ENCODE data around the gene SMAD6.

The SMAD6 gene

DNA sequence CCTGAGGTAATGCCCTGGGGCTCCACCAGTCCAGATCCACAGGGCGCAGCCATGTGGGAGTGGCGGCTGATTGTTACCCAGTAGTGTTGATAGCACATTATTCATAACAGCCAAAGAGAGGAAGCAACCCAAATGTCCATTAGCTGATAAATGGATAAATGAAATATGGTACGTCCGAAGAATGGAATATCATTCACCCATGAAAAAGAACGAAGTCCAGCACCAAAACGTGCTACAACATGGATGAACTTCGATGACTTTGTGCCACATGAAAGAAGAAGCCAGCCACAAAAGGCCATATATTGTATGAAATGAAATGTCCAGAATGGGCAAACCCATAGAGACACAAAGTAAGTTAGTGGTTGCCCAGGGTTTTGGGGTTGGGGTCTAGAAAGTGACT lies 6.4 kb downstream of the SMAD6 start:
- H3K79me2 ChIP-seq: no peaks in the 10 kb centered on the region
- no peak overlapping the region for H3K27ac ChIP-seq
- no peak overlapping the region for H3K4me3 ChIP-seq (ENCODE audit: low read depth, low read length)
- no peak overlapping the region for H2AFZ ChIP-seq
- H3K9ac ChIP-seq: no peak overlapping the region
- H3K36me3 ChIP-seq (ENCODE audit: control insufficient read depth, insufficient read depth, low read length): no peaks in the 10 kb centered on the region
- no peaks in the 10 kb centered on the region for H3K4me1 ChIP-seq
- no peaks in the 10 kb centered on the region for H3K27me3 ChIP-seq (ENCODE audit: control insufficient read depth, insufficient read depth, low read length)
- H3K4me2 ChIP-seq (ENCODE audit: low read length): no peak overlapping the region
- TF ChIP-seq, protein P1, sequence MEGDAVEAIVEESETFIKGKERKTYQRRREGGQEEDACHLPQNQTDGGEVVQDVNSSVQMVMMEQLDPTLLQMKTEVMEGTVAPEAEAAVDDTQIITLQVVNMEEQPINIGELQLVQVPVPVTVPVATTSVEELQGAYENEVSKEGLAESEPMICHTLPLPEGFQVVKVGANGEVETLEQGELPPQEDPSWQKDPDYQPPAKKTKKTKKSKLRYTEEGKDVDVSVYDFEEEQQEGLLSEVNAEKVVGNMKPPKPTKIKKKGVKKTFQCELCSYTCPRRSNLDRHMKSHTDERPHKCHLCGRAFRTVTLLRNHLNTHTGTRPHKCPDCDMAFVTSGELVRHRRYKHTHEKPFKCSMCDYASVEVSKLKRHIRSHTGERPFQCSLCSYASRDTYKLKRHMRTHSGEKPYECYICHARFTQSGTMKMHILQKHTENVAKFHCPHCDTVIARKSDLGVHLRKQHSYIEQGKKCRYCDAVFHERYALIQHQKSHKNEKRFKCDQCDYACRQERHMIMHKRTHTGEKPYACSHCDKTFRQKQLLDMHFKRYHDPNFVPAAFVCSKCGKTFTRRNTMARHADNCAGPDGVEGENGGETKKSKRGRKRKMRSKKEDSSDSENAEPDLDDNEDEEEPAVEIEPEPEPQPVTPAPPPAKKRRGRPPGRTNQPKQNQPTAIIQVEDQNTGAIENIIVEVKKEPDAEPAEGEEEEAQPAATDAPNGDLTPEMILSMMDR (IDR thresholded peaks at IDR 0.05): no peak
- H3K9me3 ChIP-seq (ENCODE audit: control insufficient read depth, low read length): no peaks in the 10 kb centered on the region

DNA sequence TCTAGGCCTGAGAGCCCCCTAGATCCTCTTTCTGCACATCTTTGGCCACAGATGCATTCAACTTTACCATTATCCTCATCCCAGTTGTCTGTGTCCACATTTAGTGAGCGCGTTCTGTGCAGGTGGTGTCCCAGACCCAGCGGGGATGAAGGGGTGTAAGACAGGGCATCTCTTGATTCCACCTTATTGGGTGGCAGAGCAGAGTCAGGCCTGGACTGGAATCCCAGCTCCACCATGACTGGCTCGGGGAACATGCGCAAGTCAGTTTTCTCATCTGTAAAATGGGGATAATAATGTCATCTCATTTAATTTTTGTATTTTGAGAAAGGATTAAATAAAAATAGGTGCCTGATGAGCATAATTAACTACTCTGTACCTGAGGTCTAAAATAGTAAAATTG lies 7.8 kb downstream of the SMAD6 start:
- Histone ChIP-seq H3K4me3 (ENCODE audit: low read depth, low read length) (no peak overlapping the region), H3K4me1 (no peaks in the 10 kb centered on the region), H3K27ac (no peak overlapping the region), H2AFZ (no peak overlapping the region), H3K4me2 (ENCODE audit: low read length) (no peak overlapping the region), H3K9me3 (ENCODE audit: control insufficient read depth, low read length) (no peaks in the 10 kb centered on the region), H3K79me2 (no peaks in the 10 kb centered on the region), H3K36me3 (ENCODE audit: control insufficient read depth, insufficient read depth, low read length) (no peaks in the 10 kb centered on the region), H3K27me3 (ENCODE audit: control insufficient read depth, insufficient read depth, low read length) (no peaks in the 10 kb centered on the region), H3K9ac (no peak overlapping the region)
- TF ChIP-seq, protein P1 (IDR thresholded peaks at IDR 0.05): no peak

DNA sequence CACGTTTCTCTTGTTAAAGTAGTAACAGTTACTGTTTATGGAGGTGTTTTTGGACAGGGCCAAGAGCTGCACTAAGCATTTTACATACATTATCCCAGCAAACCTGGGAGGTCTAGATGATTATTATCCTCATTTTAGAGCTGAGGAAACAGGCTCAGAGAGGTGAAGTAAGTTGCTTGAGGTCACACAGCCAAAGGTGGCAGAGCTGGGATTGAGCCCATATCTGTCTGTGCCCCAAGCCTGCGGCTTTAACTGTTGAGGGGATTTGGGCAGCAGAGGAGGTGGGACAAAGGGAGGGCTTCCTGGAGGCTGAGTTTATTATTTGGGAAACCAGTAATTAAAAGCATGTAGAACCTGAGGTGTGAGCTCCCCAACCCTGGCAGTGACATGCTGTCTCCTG lies 9.2 kb downstream of the SMAD6 start:
- Histone ChIP-seq H3K27ac (no peak overlapping the region), H3K27me3 (ENCODE audit: control insufficient read depth, insufficient read depth, low read length) (no peaks in the 10 kb centered on the region), H3K4me2 (ENCODE audit: low read length) (no peak overlapping the region), H3K36me3 (ENCODE audit: control insufficient read depth, insufficient read depth, low read length) (no peaks in the 10 kb centered on the region), H3K4me1 (peaks cover 2% of the 10 kb centered on the region), H3K9me3 (ENCODE audit: control insufficient read depth, low read length) (no peaks in the 10 kb centered on the region), H3K9ac (no peak overlapping the region), H3K4me3 (ENCODE audit: low read depth, low read length) (no peak overlapping the region), H3K79me2 (no peaks in the 10 kb centered on the region), H2AFZ (no peak overlapping the region)
- TF ChIP-seq, protein P1 (IDR thresholded peaks at IDR 0.05): no peak

DNA sequence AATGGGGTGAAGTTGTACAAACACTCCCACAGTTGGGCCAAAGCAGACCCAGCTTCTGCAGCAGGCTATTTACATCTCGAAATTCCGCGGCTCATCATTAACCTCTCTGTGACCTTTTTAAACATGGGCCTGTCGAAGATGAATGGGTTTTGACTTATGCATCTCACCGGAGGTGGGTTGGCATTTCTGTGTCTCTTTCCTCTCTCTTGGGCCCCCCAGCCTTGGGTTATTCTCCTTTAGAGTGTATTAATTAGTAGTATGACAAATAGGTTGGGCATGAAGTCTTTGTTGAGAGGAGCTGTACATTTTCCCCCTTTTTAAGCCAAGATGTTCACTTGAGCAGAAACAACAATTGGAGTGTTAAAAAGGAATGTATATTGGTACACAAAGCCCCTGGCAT lies 9.8 kb downstream of the SMAD6 start:
- TF ChIP-seq, protein P1 (IDR thresholded peaks at IDR 0.05): no peak
- Histone ChIP-seq H3K9me3 (ENCODE audit: control insufficient read depth, low read length) (no peaks in the 10 kb centered on the region), H3K4me2 (ENCODE audit: low read length) (no peak overlapping the region), H3K36me3 (ENCODE audit: control insufficient read depth, insufficient read depth, low read length) (no peaks in the 10 kb centered on the region), H3K27me3 (ENCODE audit: control insufficient read depth, insufficient read depth, low read length) (no peaks in the 10 kb centered on the region), H2AFZ (no peak overlapping the region), H3K79me2 (no peaks in the 10 kb centered on the region), H3K4me1 (peaks cover 2% of the 10 kb centered on the region), H3K4me3 (ENCODE audit: low read depth, low read length) (no peak overlapping the region), H3K9ac (no peak overlapping the region), H3K27ac (no peak overlapping the region)

DNA sequence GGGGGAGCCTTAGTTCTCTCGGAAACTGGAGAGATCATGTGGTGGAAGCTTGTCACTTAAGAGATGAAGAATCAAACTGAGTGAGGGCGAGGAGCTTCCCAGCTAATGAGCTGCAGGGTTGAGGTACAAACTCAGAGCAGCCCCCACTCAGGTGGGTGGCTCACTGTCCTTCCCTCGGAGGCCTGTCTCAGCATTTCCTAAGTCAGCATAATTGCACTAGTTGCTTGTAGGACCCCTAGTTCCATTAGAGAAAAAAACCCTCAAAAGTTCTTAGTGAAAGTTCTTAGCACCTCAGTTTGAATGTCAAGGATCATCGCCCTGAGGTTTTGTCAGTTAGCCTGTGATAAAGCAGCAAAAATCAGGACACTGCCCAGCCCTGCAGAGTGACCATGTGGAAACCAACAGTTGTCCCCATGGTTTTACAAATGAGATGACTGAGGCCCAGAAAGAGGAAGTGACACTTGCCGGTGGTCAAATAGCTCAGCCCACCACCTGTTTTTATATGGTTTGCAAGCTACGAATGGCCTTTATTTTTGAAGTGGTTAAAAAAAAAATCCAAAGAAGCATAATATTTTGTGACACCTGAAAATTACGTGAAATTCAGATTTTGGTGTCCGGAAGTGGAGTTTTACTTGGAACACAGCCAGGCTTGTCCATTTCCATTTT lies 11.9 kb downstream of the SMAD6 start:
- no peak overlapping the region for H3K4me2 ChIP-seq (ENCODE audit: low read length)
- TF ChIP-seq, protein P1 (IDR thresholded peaks at IDR 0.05): no peak
- H3K27ac ChIP-seq: no peak overlapping the region
- H3K4me3 ChIP-seq (ENCODE audit: low read depth, low read length): no peak overlapping the region
- H3K4me1 ChIP-seq: peaks cover 2% of the 10 kb centered on the region
- no peak overlapping the region for H2AFZ ChIP-seq
- no peaks in the 10 kb centered on the region for H3K27me3 ChIP-seq (ENCODE audit: control insufficient read depth, insufficient read depth, low read length)
- no peak overlapping the region for H3K9ac ChIP-seq
- H3K36me3 ChIP-seq (ENCODE audit: control insufficient read depth, insufficient read depth, low read length): no peaks in the 10 kb centered on the region
- H3K9me3 ChIP-seq (ENCODE audit: control insufficient read depth, low read length): no peaks in the 10 kb centered on the region
- H3K79me2 ChIP-seq: no peaks in the 10 kb centered on the region
